ENCODE results near the gene HARS2.
A peak's percentile ranks its signal among the peaks of the same experiment; 100 is the strongest.
"Not testable (repeated sequence)": the region's sequence is repeated elsewhere in the genome, so short reads cannot be mapped to it uniquely, and the experiment has no call there.

HARS2 gene

GRCh38 chr5:140647042-140647419 is 44.2 kb upstream of the HARS2 start:
- H3K27me3 ChIP-seq (ENCODE audit: insufficient read depth, poor library complexity, severe bottlenecking): no peaks in the 10 kb centered on the region
- peak overlapping the region; percentile 79 for H3K27ac ChIP-seq (replicated peaks)
- peak overlapping the region; percentile 81 for H3K4me3 ChIP-seq (replicated peaks; ENCODE audit: insufficient read depth, low read length)
- TF ChIP-seq CTCF (IDR thresholded peaks at IDR 0.05; ENCODE audit: insufficient read depth, low read length) (no peak), POLR2AphosphoS5 (IDR thresholded peaks at IDR 0.05; ENCODE audit: low read depth) (no peak), SPI1 (IDR thresholded peaks at IDR 0.05; ENCODE audit: borderline replicate concordance, low read depth) (no peak), GABPA (IDR thresholded peaks at IDR 0.05; ENCODE audit: low read depth) (no peak), REST (IDR thresholded peaks at IDR 0.05; ENCODE audit: insufficient replicate concordance, low read depth) (no peak)
- no peak for DNase-seq (ENCODE audit: low read depth in 1 of 2, low spot score in 1 of 2)

DNA sequence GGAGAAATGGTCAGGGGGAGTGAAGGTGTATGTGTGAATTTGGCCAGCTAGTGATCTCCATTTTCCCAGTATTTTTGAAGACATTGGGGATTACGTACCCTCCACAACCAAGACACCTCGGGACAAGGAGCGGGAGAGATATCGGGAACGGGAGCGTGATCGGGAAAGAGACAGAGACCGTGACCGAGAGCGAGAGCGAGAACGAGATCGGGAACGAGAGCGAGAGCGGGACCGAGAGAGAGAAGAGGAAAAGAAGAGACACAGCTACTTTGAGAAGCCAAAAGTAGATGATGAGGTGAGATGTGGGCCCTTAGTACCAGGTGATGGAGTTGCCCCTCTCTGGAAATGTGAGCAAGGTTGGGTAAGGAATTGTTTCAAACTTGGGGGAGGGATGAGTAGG is 32.4 kb upstream of the HARS2 start:
- no peak overlapping the region for H3K4me3 ChIP-seq (replicated peaks; ENCODE audit: insufficient read depth, low read length)
- no peaks in the 10 kb centered on the region for H3K27me3 ChIP-seq (ENCODE audit: insufficient read depth, poor library complexity, severe bottlenecking)
- no peak for DNase-seq (ENCODE audit: low read depth in 1 of 2, low spot score in 1 of 2)
- TF ChIP-seq SPI1 (IDR thresholded peaks at IDR 0.05; ENCODE audit: borderline replicate concordance, low read depth) (no peak), CTCF (IDR thresholded peaks at IDR 0.05; ENCODE audit: insufficient read depth, low read length) (no peak), POLR2AphosphoS5 (IDR thresholded peaks at IDR 0.05; ENCODE audit: low read depth) (no peak), GABPA (IDR thresholded peaks at IDR 0.05; ENCODE audit: low read depth) (no peak)
- no peak overlapping the region for H3K27ac ChIP-seq (replicated peaks)

DNA sequence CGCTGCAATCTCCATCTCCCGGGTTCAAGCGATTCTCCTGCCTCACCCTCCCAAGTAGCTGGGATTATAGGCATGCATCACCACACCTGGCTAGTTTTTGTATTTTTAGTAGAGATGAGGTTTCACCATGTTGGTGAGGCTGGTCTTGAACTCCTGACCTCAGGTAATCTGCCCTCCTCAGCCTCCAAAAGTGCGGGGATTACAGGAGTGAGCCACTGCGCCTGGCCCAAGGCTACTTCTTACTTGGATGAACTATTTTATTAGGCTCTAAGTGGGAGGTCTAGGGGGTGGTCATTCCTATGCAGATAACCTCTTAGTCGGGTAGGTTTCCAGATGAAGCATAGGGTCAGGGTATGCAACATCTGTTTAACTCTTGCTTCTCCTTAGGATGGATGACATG is 30.9 kb upstream of the HARS2 start:
- not testable (repeated sequence) for H3K27me3 ChIP-seq (ENCODE audit: insufficient read depth, poor library complexity, severe bottlenecking); H3K4me3 ChIP-seq (replicated peaks; ENCODE audit: insufficient read depth, low read length); H3K27ac ChIP-seq (replicated peaks)

GRCh38 chr5:140664030-140664358 is 27.3 kb upstream of the HARS2 start:
- H3K27ac ChIP-seq (replicated peaks): peak overlapping the region; percentile 80
- H3K4me3 ChIP-seq (replicated peaks; ENCODE audit: insufficient read depth, low read length): peak overlapping the region; percentile 87
- no peaks in the 10 kb centered on the region for H3K27me3 ChIP-seq (ENCODE audit: insufficient read depth, poor library complexity, severe bottlenecking)
- no peak for DNase-seq (ENCODE audit: low read depth in 1 of 2, low spot score in 1 of 2)
- TF ChIP-seq CTCF (IDR thresholded peaks at IDR 0.05; ENCODE audit: insufficient read depth, low read length) (no peak), POLR2AphosphoS5 (IDR thresholded peaks at IDR 0.05; ENCODE audit: low read depth) (no peak), GABPA (IDR thresholded peaks at IDR 0.05; ENCODE audit: low read depth) (no peak), SPI1 (IDR thresholded peaks at IDR 0.05; ENCODE audit: borderline replicate concordance, low read depth) (no peak), REST (IDR thresholded peaks at IDR 0.05; ENCODE audit: insufficient replicate concordance, low read depth) (no peak)

More for the DNA sequence above, 30.9 kb upstream of the HARS2 start:
- DNase-seq (ENCODE audit: low read depth in 1 of 2, low spot score in 1 of 2): not testable (repeated sequence)
